OCI-LY1 (cell line): Measurements from ENCODE around the gene MFSD6.

ENCODE experiments used
- CTCF ChIP-seq: fragments of 200-600 bp; sonication (generic), shearing (Covaris generic); IDR thresholded peaks from 2 replicates; pipeline ENCODE4 v1.5.1; 2017; ENCODE audit warnings: mild to moderate bottlenecking, antibody characterized with exemption, low read length, moderate library complexity, mixed read lengths
- EZH2 ChIP-seq: fragments of 200-600 bp; sonication (generic), shearing (Covaris generic); IDR thresholded peaks from 2 replicates; pipeline ENCODE4 v1.8.0; 2017; ENCODE audit warnings: borderline replicate concordance, mixed run types, mild to moderate bottlenecking, antibody characterized with exemption, low read length, moderate library complexity, mixed read lengths

GRCh38 chr2:190360965-190361364, 47.2 kb upstream of the MFSD6 start:
- no peak for TF ChIP-seq CTCF
- no peak for TF ChIP-seq EZH2
